GM23248 (cell line): ENCODE results near the gene GFRAL.

ENCODE experiments used
- EZH2 ChIP-seq: fragments of 200-600 bp; sonication (generic); IDR thresholded peaks from 2 replicates; pipeline ENCODE4 v1.6.1; 2018; ENCODE audit warnings: antibody characterized with exemption, mild to moderate bottlenecking; ENCODE audit not compliant: insufficient read depth, poor library complexity, severe bottlenecking
- EZH2phosphoT487 ChIP-seq: fragments of 200-600 bp; sonication (generic); IDR thresholded peaks from 2 replicates; pipeline ENCODE4 v1.6.1; 2018; ENCODE audit warnings: antibody characterized with exemption, moderate library complexity, mild to moderate bottlenecking, low read depth; ENCODE audit not compliant: insufficient read depth

GRCh38 chr6:55437141-55437540, 109.9 kb downstream of the GFRAL start:
- no peak for TF ChIP-seq EZH2
- TF ChIP-seq EZH2phosphoT487: no peak
